HG03103 (cell line): ENCODE measurements around the gene CTNND2.

Source experiments
- ATAC-seq: cut with Tn5 transposase; IDR thresholded peaks from one replicate; pipeline ENCODE4 v1.9.1; 2021; ENCODE audit warnings: low read depth; ENCODE audit not compliant: unreplicated experiment

The CTNND2 gene

DNA sequence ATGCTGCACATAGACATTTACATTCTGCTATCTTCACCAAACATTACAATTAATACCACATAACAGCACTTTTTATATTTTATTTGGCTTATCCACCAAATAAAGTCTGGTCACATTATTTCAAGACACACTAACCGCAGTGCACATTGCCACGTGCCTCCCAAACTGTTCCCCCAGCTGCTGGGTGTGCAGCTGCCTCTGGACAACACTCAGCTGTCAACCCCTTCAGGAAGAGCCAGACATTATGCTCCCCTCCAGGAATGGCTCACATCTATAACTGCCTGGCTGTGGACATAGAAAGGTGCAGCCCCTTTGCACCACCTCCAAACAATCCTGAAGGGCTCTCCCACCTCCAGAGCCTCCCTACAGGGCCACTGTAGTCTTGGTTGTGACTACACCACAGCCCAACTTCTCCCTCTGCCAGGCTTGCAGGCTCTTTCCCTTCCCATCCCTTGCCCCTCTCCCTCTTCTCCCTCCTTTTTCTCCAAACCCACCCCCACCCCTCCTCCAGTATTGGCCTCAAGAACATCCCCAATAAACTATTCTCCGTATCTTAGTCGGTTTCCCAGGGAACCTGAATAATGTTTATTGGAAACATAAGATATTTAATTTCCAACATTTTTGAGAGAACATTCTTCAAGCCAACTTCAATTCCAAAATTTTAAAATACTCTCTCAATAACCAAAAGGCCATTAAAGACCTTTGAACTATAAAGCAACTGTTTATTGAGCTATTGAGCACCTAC lies 372.3 kb downstream of the CTNND2 start:
- no peak for ATAC-seq

DNA sequence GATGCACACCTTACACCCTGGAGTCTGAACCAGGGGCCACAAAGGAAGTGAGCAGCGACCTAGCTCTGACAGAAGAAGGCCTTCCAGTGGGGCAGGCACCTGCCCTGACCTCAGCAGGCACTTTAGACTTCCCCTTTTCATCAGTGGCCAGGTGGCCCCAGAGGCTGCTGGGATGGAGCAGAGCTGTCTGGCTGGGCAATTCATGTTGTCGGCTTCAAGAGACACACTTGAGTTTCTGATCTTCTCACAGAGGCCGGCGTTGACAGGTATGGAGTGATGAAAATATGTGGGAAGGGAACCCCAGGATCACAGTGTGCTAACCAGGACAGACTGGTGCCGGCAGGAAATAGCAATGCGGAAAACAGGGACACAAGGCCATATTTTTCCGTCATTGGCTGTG lies 375.5 kb downstream of the CTNND2 start:
- no peak for ATAC-seq

GRCh38 chr5:11527652-11528349 lies 376.4 kb downstream of the CTNND2 start:
- no peak for ATAC-seq

DNA sequence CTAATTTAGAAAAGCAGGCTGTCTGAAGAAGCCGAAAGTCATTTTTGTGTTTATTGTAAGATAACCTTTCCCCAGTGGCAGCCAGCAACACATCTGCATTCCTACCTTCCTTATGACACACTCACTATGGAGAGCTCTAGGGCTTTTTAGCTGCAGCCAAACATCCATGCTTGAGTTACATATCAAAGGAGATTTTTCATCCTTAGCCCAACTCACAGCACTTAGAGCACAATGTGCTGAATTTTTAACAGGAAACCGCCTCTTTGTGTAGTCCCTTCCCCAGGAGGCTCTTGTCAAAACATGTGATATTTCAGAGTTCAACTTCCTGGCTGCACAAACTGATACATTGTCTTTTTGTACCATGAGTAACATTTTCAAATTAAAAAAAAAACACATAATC lies 379.2 kb downstream of the CTNND2 start:
- no peak for ATAC-seq

GRCh38 chr5:11524188-11524587 lies 380.1 kb downstream of the CTNND2 start:
- no peak for ATAC-seq

DNA sequence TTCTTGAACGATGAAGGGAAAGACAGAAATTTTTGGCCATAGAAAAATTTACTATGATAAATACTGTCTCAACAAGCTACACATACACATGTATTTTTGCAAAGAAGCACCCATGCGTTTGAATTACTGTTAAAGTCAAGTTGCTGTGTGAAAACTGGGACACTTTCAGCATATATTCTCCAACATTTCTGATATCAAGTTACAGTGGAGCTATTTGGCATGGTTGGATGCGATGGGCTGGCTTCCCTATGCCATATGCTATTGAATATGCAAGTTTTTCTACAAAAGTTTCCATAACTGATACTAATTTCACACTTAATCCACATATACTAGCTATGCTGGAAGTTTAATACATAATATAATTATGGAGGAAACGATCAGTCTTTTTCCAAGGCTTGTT lies 381.4 kb downstream of the CTNND2 start:
- no peak for ATAC-seq

- ATAC-seq, result no peak
Observed at GRCh38 chr5:11520241-11520930, 383.9 kb downstream of the CTNND2 start.

GRCh38 chr5:11519236-11519635 lies 385.0 kb downstream of the CTNND2 start:
- no peak for ATAC-seq

GRCh38 chr5:11518676-11519075 lies 385.6 kb downstream of the CTNND2 start:
- ATAC-seq, result no peak

DNA sequence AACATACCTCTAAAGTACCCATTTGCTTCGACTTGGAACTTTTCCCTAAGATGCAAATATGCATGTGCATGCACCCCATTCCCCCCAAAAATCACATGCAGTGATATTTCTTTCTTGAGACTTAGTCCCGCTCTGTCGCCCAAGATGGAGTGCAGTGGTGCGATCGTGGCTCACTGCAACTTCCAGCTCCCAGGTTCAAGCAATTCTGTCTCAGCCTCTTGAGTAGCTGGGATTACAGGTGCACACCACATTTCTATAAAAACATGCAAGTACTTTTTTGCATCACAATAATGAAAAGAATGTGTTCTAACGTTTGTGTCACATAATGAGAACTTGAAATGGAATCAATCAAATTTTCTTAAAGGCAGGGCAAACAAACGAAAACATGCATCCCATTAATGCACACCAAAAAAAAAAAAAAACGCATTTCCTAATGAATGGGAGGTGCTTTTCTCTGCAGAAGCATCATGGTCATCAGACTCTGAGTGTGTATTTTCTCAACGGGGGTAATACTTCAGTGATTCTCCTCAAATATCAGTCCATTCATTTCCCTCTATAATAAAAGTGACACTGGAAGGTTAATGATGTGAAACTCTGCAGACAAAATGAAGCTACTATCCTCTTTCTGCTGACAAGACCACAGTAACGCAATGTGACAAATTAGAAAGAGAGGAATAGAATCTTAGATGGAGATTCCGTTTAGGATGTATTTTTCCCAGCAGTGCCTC lies 389.4 kb downstream of the CTNND2 start:
- ATAC-seq, result no peak

GRCh38 chr5:11511878-11512277 lies 392.4 kb downstream of the CTNND2 start:
- ATAC-seq, result no peak

- ATAC-seq, result no peak
Observed at GRCh38 chr5:11510889-11511288, 393.4 kb downstream of the CTNND2 start.

GRCh38 chr5:11509793-11510192 lies 394.5 kb downstream of the CTNND2 start:
- no peak for ATAC-seq

DNA sequence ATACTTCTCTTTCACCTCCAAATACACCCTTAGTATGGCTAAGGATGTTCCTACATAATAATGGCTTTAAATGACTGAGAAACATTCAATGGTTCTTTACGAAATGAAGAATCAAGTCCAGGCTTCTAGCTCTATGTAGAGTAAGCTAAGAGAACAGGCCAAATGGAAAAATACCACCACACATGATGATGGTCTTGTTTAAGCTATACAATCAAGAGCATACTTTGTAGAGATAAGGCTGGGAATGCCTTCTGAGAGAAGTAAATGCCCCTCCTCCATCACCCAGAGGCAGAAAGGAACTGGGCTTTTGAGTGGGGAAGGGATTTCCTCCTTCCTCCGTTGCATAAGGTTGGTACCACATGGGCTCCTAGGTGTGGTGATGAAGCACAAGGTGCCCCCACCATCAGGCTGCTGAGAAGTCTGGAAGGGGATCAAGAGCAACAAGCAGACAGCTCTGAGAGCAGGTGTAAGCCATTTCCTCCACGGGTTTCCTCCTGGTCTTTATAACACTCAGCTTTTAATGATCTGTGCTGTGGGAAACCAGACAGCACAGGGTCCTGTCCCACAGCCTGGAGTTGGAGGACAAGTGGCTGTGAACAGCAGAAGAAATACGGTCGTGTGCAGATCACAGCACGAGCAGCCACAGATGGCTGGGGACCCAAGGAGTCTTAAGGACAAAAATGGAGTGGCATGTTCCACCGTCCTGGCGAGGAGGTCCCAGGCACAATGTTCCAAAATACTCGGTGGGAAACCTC lies 396.9 kb downstream of the CTNND2 start:
- no peak for ATAC-seq

DNA sequence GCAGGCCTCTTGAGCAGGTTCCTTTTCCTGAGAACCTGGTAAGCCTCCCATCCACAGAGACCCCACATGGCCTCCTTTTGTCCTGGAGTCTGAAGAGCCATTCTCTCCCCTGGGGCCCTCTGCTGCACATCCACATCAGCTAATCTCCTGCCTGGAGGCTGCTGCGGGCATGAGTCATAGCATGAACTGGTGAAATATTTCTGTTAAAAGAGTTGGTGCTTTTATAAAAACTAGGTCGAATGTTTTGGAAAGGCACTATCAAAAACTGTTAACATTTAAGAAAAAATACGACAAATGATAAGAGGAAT lies 399.4 kb downstream of the CTNND2 start:
- no peak for ATAC-seq

GRCh38 chr5:11504065-11504885 lies 400.0 kb downstream of the CTNND2 start:
- ATAC-seq, result no peak

GRCh38 chr5:11502783-11503182 lies 401.5 kb downstream of the CTNND2 start:
- no peak for ATAC-seq

DNA sequence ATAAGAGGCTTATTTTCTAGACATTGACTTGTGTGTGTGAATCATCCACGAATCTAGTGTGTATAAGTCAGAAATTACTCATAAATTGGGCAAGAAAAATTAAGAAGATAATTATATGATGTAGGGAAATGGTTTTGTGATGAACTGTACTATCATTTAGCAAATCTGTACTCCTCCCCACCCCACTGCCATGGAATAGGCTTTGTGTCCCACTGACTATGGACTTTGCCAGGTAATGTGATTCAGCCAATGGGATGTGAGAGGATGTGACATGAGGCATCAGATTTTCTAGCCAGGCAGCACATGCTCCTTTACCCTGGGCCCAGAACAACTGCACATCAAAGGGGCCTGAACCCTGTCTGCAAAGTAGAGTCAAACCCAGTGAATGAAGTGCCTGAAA lies 406.6 kb downstream of the CTNND2 start:
- no peak for ATAC-seq

GRCh38 chr5:11496137-11496719 lies 408.0 kb downstream of the CTNND2 start:
- ATAC-seq, result no peak
